Fibroblast of skin of left quadriceps (primary cell): ENCODE data around the gene SULT1B1.
"Not testable (repeated sequence)": the region's sequence is repeated elsewhere in the genome, so short reads cannot be mapped to it uniquely, and the experiment has no call there.

Source experiments
- DNase-seq, 2 experiments: peaks; one replicate each; pipeline ENCODE4 v3.0.0-alpha.2; 2013; ENCODE audit warnings: low read depth in 2 of 2

SULT1B1 gene

DNA sequence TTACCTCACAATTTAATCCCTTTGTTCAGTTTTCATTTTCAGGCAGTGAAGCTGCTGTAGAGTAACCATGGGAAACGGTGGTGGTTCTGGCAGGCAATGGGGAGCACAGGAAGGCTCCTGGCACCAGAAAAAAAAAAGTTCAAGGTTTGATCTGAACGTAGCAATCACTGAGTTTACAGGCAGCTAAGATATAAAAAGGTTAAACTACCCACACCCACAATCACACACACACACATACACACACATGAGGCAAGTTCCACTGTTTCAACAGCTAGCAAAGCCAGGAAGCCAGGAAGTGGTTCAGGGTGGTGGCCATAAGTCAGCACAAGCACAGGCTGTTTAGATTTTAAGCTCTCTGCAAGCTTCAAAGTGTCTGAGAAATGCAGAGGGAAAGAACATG is at the start of gene SULT1B1:
Gene SULT1B1, minus strand, starts transcription at position 166 of the 400 bp plus-strand sequence. CDS start 5,403 bp downstream, outside the sequence.
- DNase-seq: peak; percentile 61 to 63

GRCh38 chr4:69800599-69800998 is 40.2 kb upstream of the SULT1B1 start:
- DNase-seq: peak; percentile 54 to 57

DNA sequence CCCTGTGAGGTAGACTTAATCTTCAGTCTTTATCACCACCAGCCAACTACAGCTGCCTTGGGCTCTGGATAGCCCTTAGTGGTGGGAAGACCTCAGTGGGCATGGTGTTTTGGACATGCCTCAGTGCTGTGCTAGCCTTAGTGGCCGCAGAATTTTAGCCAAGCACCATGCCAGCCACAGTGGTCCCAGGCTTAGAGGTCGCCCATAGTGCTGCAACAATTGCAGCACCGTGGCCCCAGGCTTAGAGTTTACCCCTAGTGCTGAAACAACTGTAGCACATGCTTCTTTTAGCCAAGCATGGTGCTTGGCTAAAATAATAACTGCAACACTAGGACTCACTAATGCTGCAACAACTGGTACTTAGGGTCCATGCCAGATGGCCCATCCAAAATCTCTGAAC is 38.9 kb upstream of the SULT1B1 start:
- no peak for DNase-seq

DNA sequence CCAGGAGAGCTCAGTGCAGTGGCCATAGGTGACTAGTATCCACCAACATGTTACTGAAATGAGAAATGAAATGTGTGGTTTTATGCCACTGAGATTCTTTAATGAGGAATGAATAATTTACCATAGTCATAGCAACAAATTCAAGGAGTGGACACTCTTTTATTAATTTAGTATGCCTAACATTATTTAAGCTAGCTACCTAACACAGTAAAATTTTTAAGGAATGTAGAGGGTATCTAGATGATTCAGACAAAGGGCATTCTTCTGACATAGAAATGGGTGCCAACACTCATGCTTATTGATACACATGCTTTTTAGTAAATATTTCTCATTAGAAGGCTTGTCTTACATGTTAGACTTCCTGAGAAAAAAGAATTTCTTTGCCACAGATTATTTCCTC is 33.3 kb upstream of the SULT1B1 start:
- DNase-seq: no peak

GRCh38 chr4:69787879-69788278 is 27.5 kb upstream of the SULT1B1 start:
- DNase-seq: no peak

DNA sequence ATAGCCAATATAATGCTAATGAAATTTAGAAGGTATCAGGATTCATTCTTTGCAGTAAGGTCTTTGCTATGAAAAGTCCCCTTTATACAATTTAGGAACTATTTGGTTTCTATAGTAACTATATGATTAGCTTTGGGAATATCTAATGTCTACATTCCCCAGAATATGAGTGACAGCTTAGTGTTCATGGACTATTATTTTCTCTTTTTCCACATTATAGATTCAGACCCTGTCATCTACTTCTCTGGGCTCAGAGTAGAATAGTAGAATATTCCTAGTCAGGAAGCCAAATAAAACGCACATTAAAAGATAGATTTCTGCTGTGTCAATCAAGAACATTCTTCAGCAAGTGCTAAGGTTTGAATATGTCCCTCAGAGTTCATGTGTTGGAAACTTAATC is 26.1 kb upstream of the SULT1B1 start:
- no peak for DNase-seq

DNA sequence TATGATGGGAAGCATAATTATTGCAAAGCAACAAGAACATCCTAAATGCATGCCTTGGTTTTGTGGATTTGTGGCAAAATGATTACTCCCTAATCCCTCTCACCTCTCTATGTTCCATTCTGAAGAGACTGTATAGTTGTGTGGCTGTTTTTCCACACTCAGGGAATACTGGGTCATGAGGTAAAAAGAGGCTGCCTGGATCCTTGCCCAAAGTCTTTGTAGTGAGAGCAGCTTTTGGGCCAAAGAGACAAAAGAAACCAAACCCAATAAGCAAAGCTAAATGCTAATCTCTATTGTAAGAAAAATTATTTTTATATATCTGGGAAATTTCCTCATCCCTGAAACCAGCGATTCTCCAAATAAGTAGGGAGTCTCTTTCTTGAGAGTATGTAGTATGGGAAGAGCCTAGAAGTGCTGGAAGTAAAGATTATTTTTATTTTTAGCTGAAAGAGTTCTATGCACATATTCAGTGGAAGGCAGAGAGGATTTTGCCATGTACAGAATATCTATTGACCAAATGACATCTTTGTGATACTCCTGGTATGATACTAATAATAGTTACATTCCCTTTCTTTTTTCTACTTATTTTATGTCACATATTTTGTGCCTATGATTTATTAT is 24.9 kb upstream of the SULT1B1 start:
- DNase-seq: no peak

DNA sequence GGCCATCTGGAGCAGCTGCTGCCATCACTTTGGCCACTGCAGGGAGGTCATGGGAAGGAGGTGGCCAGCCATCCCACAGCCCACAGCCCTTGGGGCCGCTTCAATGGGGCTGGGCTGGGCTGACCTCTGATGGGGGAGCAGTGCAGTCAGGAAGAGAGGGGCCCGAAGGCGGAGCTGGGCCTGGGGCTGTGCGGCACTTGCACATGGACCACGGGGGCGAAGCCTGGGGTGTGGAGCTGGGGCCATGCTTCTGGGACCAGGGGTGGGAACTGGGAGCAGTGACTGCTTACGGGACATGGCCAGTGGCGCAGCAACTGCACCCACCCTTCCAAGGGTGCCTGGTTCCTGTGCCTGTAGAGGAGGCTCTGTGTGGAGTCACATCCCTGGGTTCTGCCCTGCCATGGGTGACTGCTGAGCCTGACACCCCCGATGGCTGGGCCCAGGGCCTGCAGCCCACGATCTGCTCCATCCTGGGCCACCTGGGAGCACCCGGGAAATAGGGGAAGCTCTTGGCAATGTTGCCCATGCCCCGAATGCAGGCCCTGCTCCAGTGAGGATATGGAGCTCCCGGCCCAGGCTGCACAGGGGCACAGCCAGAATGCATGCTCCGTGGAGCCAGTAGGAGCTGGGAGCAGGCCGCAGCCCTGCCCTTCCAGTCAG is 22.4 kb upstream of the SULT1B1 start:
- DNase-seq: no peak

DNA sequence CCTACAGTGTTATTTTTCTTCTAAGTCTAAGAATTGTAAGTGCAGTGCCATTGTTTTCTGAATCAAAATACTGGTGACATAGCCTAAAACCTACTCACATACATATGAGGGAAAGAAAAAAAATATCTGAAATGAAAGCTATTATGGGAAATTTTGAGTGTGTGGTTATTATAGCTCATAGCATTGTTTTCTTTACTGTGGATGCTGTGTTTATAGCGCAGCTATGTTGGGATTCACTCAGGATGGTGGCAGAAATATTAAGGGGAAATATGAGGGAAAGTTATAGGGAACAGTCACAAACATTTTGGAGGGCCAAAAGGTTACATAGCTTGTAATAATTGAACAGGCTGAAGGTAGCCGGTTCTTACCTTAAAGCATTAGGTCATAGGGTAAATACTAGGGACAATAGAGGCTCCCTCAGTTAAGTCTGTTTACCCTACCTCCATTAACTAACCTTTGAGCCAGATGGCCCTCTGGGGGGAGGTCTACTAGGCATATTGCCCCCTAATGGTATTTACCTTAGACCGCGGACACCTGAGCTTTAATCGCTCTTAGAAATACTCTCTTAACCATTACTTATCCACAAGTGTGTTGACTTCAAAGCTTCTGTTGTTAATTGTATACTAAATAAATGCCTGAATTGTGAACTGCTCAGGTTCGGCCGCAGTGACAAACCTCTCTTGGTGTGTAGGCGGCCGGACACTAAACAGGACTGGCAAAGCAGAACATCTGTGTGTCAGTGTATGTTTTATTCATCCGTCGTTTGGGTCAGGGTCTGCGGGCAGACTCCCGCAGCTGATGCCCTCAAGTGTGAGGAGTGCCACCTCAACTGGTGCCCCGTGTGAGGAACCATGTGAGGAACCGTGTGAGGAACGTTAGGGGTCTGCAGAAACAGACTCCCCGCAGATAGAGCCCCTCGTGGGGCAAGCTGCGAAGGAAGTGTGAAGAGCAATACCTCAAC is 21.3 kb upstream of the SULT1B1 start:
- no peak for DNase-seq

DNA sequence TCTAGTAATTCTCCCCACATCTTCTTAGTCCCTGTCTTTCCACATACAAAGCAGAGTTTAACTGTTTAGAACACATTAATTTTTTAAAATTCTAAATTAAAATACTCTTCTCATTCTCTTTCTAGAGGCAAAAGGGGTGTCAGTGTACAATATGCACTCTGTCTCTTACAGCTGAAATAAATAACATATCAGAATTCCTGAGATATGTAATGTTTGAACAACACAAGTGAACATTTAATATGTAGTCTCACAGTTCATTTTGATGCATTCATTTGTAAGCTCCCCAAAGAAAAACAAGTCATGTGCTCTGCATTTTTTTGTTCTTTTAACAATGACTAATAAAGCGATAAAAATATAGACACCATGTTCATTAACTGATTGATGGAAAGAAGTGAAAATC is 19.7 kb upstream of the SULT1B1 start:
- DNase-seq: no peak

DNA sequence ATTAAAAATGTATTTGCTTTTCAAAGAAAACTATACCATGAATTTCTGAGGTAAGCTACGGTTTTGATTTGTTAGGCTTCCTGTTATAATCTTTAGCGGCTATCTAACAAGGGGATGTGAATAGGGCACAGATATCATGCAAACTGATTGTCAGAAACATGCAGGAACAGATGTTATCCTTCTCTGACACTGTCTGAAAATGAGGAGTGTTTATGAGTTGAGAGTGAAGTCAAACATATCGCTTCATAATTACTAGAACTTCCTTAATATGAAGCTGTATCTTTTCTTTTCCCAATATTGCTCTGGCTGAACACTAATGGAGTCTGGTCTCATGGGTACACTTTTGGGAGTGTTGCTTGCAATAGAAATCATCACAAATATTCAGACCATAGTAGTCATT is 16.3 kb upstream of the SULT1B1 start:
- no peak for DNase-seq

DNA sequence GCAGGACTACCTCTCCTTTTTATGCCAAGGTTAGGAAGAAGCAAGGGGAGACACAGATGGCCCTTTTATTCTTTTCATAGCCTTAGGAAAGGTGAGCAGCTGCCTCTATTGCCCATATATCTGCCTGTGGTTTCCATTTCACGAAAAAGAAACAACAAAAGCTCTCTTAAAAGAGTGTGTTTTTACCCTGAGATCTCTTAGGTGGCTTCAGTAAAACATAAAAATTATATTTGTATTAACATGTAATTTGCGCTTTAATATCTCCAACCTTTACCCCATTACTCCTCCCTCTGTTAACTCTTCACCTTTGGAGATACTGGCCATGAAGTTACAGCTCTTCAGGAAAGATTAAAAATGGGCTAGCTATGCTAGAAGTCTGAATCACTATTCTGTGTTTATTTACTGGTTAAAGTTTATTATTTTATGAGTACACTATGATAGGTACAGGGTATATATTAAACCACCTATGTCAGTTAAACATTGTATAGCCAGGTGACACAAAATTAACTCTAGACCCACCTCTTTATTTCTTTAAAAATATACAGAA is 15.0 kb upstream of the SULT1B1 start:
- DNase-seq: no peak

DNA sequence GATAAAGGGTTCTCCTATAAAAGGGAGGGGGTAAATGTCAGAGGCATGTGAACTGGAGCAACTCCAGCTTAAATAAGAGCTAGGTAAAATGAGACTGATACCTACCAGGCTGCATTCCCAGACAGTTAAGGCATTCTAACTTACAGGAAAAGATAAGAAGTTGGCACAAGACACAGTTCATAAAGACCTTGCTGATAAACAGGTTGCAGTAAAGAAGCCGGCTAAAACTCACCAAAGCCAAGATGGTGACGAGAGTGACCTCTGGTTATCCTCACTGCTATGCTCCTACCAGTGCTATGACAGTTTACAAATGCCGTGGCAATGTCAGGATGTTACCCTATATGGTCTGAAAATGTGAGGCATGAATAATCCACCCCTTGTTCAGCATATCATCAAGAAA is 13.1 kb upstream of the SULT1B1 start:
- DNase-seq: no peak

GRCh38 chr4:69768554-69768953 is 8.1 kb upstream of the SULT1B1 start:
- DNase-seq: not testable (repeated sequence)

DNA sequence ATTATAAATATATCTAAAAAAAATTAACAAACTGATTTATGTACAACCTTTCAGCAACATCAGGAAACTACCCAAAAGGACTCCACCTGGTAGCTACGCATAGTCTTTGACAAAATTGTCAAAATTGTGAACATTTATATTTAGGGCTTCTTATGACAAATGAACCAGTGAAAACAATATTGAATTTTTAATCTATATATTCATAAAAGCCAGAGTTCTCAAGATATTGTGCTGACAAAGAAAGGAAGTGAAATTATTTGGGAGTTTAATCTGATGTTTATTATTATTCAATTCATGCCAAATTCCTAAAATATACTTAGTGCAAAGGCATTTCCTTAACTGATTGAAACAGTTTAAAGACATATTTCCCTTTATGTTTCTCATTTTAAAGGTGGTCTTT is 5.3 kb upstream of the SULT1B1 start:
- DNase-seq: no peak

DNA sequence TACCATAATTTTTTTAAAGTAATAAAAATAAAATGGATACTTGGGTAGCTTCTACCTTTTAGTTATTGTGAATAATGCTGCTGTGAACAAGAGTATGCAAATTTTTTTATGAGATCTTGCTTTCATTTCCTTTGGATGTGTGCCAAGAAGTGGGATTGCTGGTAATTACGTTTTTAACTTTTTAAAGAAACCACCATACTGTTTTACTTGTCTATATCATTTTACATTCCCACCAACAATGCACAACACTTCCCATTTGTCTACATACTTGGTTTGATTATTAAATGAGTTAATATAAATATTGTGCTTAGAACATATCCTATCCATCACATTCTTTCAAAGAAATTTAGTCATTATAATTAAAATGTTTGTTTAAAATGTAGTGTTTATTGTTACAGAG is 3.9 kb upstream of the SULT1B1 start:
- DNase-seq: no peak

GRCh38 chr4:69763233-69763632 is 2.8 kb upstream of the SULT1B1 start:
- DNase-seq: no peak

GRCh38 chr4:69759189-69759604 is 1.2 kb downstream of the SULT1B1 start:
- no peak for DNase-seq

DNA sequence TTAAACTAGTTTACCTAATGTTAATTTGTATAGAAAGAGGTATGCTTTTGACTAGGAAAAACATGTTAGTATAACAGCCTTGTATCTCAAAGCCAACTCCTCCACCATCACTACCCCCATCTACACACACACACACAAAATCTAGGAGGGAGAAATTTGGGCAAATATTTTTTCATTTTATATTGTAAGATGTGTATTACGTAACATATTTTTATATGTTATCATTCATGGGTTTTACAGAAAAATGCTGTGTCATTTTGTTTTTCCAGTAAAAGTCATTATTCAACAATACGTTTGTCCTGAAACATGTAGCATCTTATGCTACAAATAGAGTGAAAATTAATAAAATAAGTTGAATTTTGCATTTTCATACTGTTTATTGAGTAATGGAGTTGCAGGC is 3.0 kb downstream of the SULT1B1 start:
- no peak for DNase-seq

- no peak for DNase-seq
These were observed 5.4 kb downstream of the SULT1B1 start for GRCh38 chr4:69754926-69755580.

DNA sequence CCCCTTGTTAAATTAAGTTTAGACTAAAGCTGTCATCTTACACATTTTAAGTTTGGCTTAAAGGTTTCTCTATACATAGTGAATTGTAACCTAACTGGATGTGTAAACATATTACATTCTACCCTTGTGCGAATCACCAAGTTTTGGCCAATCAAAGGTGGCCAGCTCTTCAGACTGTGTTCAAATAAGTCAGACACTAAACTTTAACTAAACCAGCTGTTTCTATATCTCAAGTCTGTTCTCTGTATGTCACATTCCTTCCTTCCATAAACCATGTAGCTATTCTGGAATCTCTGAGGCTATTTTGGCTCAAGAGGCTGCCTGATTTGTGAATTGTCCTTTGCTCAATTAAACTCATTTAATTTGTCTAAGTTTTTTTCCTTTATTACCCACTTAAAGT is 6.7 kb downstream of the SULT1B1 start:
- peak in 1 of 2 experiments; percentile 23 for DNase-seq

- no peak for DNase-seq
These were observed 10.1 kb downstream of the SULT1B1 start for GRCh38 chr4:69750346-69750745.
